G401 (cell line): ENCODE results near the gene LANCL2. TPM values are rescaled to one million over a fixed set of nuclear protein-coding genes. Genes with fewer than 3 reads are reported as not detected.

Experiments
- DNase-seq: peaks from one replicate; pipeline ENCODE4 v3.0.0-alpha.2; 2015; ENCODE audit warnings: low spot score
- in situ Hi-C: cut with HindIII; loops from 2 replicates; pipeline ENCODE4 v1.10.0; 2016; ENCODE audit warnings: low sequenced_read_pairs, mixed read lengths
- total RNA-seq: library from RNA; depleted of rRNA; stranded (reverse); fragments of >200 nt; shearing (Covaris generic); gene quantifications from 2 replicates; pipeline ENCODE4 v1.2.3, GENCODE V29; 2014; rRNA removed

Gene LANCL2
- total RNA-seq, result 11.6 and 19.4 TPM in 2 replicates

- peak; percentile 69 for DNase-seq
- in situ Hi-C loops, result no loop called here
Observed at GRCh38 chr7:55365205-55365674, at the start of gene LANCL2. Gene LANCL2, plus strand, starts transcription at chr7:55365337. Its CDS starts 689 bp downstream, at chr7:55366026.

- peak; percentile 99 for DNase-seq
- in situ Hi-C loops, result no loop called here
Observed at GRCh38 chr7:55325371-55325792, 39.8 kb upstream of the LANCL2 start.

- in situ Hi-C loops, result no loop called here
- peak; percentile 93 for DNase-seq
Observed at GRCh38 chr7:55326081-55326835, 38.9 kb upstream of the LANCL2 start.

- in situ Hi-C loops, result no loop called here
- DNase-seq, result no peak
Observed at GRCh38 chr7:55326945-55327626, 38.1 kb upstream of the LANCL2 start.

- in situ Hi-C loops, result no loop called here
Observed at GRCh38 chr7:55335151-55335550, 30.0 kb upstream of the LANCL2 start.

GRCh38 chr7:55335786-55336185, 29.4 kb upstream of the LANCL2 start:
- no peak for DNase-seq
- in situ Hi-C loops, result no loop called here

More at GRCh38 chr7:55335151-55335550, 30.0 kb upstream of the LANCL2 start:
- no peak for DNase-seq

- DNase-seq, result no peak
- in situ Hi-C loops, result no loop called here
Observed at GRCh38 chr7:55336540-55336939, 28.6 kb upstream of the LANCL2 start.

- peak; percentile 83 for DNase-seq
- in situ Hi-C loops, result no loop called here
Observed at GRCh38 chr7:55339033-55340000, 25.8 kb upstream of the LANCL2 start.

- in situ Hi-C loops, result no loop called here
Observed at GRCh38 chr7:55342216-55342871, 22.8 kb upstream of the LANCL2 start.

GRCh38 chr7:55343002-55343781, 21.9 kb upstream of the LANCL2 start:
- no peak for DNase-seq
- in situ Hi-C loops, result no loop called here

More at GRCh38 chr7:55342216-55342871, 22.8 kb upstream of the LANCL2 start:
- DNase-seq, result no peak

- no peak for DNase-seq
- in situ Hi-C loops, result no loop called here
Observed at GRCh38 chr7:55343860-55344606, 21.1 kb upstream of the LANCL2 start.

- in situ Hi-C loops, result no loop called here
- DNase-seq, result no peak
Observed at GRCh38 chr7:55344840-55345239, 20.3 kb upstream of the LANCL2 start.

GRCh38 chr7:55345292-55345691, 19.8 kb upstream of the LANCL2 start:
- in situ Hi-C loops, result no loop called here
- no peak for DNase-seq

- DNase-seq, result peak; percentile 43
- in situ Hi-C loops, result no loop called here
Observed at GRCh38 chr7:55348502-55348901, 16.6 kb upstream of the LANCL2 start.

- peak; percentile 22 for DNase-seq
- in situ Hi-C loops, result no loop called here
Observed at GRCh38 chr7:55349121-55349520, 16.0 kb upstream of the LANCL2 start.

GRCh38 chr7:55350281-55350680, 14.9 kb upstream of the LANCL2 start:
- in situ Hi-C loops, result no loop called here
- no peak for DNase-seq

- DNase-seq, result no peak
- in situ Hi-C loops, result no loop called here
Observed at GRCh38 chr7:55351263-55351662, 13.9 kb upstream of the LANCL2 start.
